NCI-H1105 treated with DMSO at 0.1 percent for 48 hours (cell line): Measurements from ENCODE around the gene IGSF9.

Source experiments
- DNase-seq: peaks from one replicate; lab custom pipeline; 2025; lab: John Stamatoyannopoulos, UW

IGSF9 gene

GRCh38 chr1:159933347-159933746, 12.1 kb downstream of the IGSF9 start:
- DNase-seq = no peak

- DNase-seq = no peak
Observed at GRCh38 chr1:159932296-159933285, 12.8 kb downstream of the IGSF9 start.

- no peak for DNase-seq
Observed at GRCh38 chr1:159931795-159932173, 13.6 kb downstream of the IGSF9 start.

GRCh38 chr1:159931101-159931794, 14.2 kb downstream of the IGSF9 start:
- no peak for DNase-seq

GRCh38 chr1:159930634-159931033, 14.8 kb downstream of the IGSF9 start:
- DNase-seq = no peak

GRCh38 chr1:159930216-159930615, 15.2 kb downstream of the IGSF9 start:
- DNase-seq = no peak

- DNase-seq = no peak
Observed at GRCh38 chr1:159929155-159930051, 16.0 kb downstream of the IGSF9 start.

GRCh38 chr1:159928491-159929050, 16.8 kb downstream of the IGSF9 start:
- DNase-seq = no peak

GRCh38 chr1:159927849-159928431, 17.5 kb downstream of the IGSF9 start:
- no peak for DNase-seq

- DNase-seq = no peak
Observed at GRCh38 chr1:159927211-159927848, 18.1 kb downstream of the IGSF9 start.

- DNase-seq = peak; percentile 66
Observed at GRCh38 chr1:159925719-159926078, 19.7 kb downstream of the IGSF9 start.

- peak; percentile 71 for DNase-seq
Observed at GRCh38 chr1:159924791-159925718, 20.4 kb downstream of the IGSF9 start, which contains the start of gene TAGLN2. Gene TAGLN2 (minus strand): TSS chr1:159925507. CDS start chr1:159920509, 4,998 bp downstream.

GRCh38 chr1:159924025-159924790, 21.2 kb downstream of the IGSF9 start:
- no peak for DNase-seq

- peak; percentile 54 for DNase-seq
Observed at GRCh38 chr1:159923203-159924024, 22.0 kb downstream of the IGSF9 start.

GRCh38 chr1:159922511-159923202, 22.8 kb downstream of the IGSF9 start:
- no peak for DNase-seq

GRCh38 chr1:159921700-159922504, 23.5 kb downstream of the IGSF9 start:
- DNase-seq = no peak

- DNase-seq = no peak
Observed at GRCh38 chr1:159921251-159921650, 24.2 kb downstream of the IGSF9 start.
